Smooth muscle cell of the umbilical artery (primary cell): ENCODE measurements around the gene MIEF2. TPM values are rescaled to one million over a fixed set of nuclear protein-coding genes. Genes with fewer than 3 reads are reported as not detected.

Experiments
- total RNA-seq: library from RNA; depleted of rRNA; stranded (reverse); fragments of >200 nt; gene quantifications from 2 replicates; pipeline ENCODE4 v1.2.3, GENCODE V29; 2014

Gene MIEF2
- total RNA-seq: 19.9 and 20.5 TPM in 2 replicates

GRCh38 chr17:18260332-18261145, at the start of gene MIEF2:
MIEF2 (plus strand) TSS chr17:18260662; CDS start chr17:18262721, 2,059 bp downstream.

GRCh38 chr17:18225121-18225641, 35.3 kb upstream of the MIEF2 start, which contains the start of gene LLGL1:
LLGL1 (plus strand) TSS chr17:18225635; CDS start chr17:18225683, 48 bp downstream.

DNA sequence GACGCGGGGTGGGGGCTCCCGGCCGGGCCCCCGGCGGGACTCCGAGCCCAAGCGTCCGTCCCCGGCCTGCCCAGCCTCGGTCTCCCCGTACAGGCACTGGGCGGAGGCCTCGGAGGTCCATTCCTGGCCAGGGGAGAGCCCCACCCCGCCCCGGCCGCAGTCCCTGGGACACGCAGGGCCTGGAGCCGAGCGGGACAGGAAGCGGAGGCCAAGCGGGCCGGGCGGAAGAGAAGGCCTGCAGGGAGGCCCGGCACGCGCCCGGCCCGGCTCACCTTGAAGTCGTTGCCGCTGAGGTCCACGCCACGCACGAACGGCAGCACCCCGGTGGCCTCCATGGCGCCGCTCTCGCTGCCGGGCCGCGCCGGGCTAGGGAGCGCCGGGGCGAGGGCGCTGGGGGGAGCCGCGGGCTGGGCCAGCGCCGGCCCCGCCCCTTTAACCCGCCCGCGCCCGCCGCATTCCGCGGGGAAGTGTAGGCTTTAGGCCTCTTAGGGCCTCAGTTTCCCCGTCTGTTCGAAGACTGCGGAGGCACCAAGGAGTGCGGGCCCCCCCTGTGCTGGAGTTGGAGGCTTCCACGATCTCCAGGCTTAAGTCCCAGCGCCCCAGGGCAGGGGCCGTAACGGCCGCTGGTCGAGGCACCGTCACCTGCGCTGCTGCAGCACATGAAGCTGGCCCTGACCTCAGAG, 2.0 kb upstream of the MIEF2 start, which contains the start of gene FLII:
FLII (minus strand) TSS at position 383 of the 683 bp plus-strand sequence; CDS start at position 335, 48 bp downstream.

GRCh38 chr17:18314731-18315561, 54.5 kb downstream of the MIEF2 start, which contains the start of the genes SMCR8 and TOP3A:
SMCR8 (plus strand) TSS chr17:18315293; CDS start chr17:18315790, 497 bp downstream.
TOP3A (minus strand) TSS chr17:18314994; CDS start chr17:18314778, 216 bp downstream.

Other genes with a start within 250 kb of the MIEF2 start
- 15.4 and 16.0 TPM in 2 replicates for gene ATPAF2, start 221.5 kb upstream of the MIEF2 start, total RNA-seq
- 8.9 and 9.2 TPM in 2 replicates for gene GID4, start 221.3 kb upstream of the MIEF2 start, total RNA-seq
- gene DRG2, start 172.7 kb upstream of the MIEF2 start, total RNA-seq: 31.2 and 40.7 TPM in 2 replicates
- gene MYO15A, start 151.9 kb upstream of the MIEF2 start, total RNA-seq: 1.2 and 1.3 TPM in 2 replicates
- 129 TPM in 2 replicates for gene ALKBH5, start 76.8 kb upstream of the MIEF2 start, total RNA-seq
- gene LLGL1, start 35.0 kb upstream of the MIEF2 start, total RNA-seq: 49.6 and 50.1 TPM in 2 replicates
- gene FLII, start 1.9 kb upstream of the MIEF2 start, total RNA-seq: 175 and 363 TPM in 2 replicates
- gene TOP3A, start 54.3 kb downstream of the MIEF2 start, total RNA-seq: 26.4 and 33.2 TPM in 2 replicates
- gene SMCR8, start 54.6 kb downstream of the MIEF2 start, total RNA-seq: 18.1 and 28.1 TPM in 2 replicates
- gene SHMT1, start 102.9 kb downstream of the MIEF2 start, total RNA-seq: 3.9 and 6.8 TPM in 2 replicates
- gene EVPLL, start 117.1 kb downstream of the MIEF2 start, total RNA-seq: not detected in 2 replicates
- not detected in 2 replicates for gene LGALS9C, start 216.1 kb downstream of the MIEF2 start, total RNA-seq